COLO829 (cell line): Measurements from ENCODE around the gene UMOD.

Experiments
- DNase-seq: peaks from one replicate; pipeline ENCODE4 v3.0.0; 2012; ENCODE audit warnings: low spot score

The UMOD gene

DNA sequence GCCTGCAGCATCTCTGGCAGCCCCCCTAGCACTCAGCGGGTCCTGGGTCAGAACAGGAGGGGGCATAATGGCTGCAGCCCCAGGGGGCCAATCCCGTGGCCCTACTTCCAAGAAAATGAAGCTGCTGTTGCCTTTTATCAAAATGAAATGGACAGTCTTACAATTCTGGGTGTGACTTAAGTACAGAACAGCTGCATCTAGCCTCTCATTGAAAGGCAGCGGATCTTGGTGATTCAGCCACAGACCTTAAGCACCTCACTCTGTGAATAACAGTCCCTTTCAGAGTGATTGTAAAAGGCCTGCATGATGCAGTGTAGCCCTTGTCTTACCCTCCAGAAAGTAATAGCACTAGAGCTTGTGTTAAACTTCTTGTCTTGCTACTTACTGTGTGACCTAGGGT is 11.5 kb upstream of the UMOD start:
- no peak for DNase-seq

DNA sequence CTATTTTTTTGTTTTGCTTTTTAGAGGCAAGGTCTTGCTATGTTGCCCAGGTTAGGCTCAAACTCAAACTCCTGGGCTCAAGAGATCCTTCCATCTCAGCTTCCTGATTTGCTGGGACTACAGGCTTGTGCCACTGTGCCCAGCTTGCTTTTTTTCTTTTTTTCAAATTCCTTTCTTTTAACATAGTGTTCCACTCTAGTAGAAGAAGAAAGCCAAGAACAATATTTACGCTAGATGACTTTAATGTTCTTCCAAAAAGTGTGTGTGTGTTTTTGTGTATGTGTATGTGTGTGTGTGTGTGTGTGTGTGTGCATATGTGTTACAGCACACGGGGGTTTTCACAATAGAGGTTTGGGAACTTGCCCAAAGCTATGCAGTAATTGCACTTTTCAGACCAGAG is 10.7 kb upstream of the UMOD start:
- DNase-seq = no peak

DNA sequence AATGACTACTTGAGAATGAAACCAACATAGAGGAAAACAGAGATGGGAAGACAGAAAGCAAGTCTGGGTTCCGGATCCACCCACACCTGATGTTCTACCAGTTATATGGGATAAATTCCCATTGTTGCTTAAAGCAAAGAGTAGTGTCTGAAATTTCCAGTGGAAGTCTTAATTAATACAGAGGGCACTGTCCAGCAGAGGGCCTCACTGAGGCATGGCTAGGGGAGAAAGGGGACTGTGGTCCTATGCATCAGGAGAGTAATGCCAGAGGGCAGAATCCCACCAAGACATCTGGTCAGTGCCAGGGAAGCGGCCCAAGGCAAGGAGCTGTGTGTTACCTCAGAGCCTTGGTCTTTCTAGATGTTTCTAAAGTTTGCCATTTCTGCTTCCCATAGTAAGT is 7.5 kb upstream of the UMOD start:
- DNase-seq = no peak

DNA sequence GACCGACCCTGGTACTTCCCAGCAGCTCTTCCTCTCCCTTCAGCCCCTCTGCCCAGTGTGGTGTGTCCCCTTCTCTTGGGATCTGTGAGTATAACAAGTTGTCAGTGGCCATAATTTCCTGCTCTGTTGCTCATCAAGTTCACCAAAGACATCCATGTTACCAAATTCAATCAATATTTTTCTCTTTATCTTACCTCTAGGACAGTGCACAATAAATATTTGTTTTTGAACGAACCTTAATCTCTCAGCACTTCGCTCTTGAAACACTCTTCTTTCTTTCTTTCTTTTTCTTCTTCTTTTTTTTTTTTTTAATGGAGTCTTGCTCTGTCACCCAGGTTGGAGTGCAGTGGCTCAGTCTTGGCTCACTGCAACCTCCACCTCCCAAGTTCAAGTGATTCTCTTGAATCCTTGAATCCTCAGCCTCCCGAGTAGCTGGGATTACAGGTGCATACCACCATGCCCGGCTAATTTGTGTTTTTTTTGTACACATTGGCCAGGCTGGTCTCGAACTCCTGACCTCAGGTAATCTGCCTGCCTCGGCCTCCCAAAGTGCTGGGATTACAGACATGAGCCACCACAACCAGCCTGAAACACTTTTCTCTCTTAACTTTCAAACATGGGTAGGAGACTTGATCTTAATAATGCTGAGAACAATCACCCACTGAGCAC is 2.7 kb upstream of the UMOD start:
- no peak for DNase-seq

DNA sequence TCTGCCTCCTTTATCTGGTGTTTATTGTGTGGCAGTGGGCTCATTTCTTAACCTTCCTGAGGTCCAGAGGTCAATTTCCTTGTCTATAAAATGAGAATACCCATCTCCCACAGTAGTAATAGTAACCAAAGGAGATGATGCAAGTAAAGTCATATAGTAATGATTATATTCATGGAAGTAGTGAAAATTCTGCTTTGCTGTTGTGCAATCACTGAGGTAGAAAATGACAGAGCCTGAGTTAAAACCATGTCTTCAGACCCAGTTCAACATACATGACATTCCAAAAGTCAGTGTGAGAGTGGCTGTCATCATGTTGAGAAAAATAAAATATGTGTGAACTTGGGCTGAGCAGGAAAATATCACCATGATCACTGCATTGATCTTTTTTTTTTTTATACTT is 864 bp upstream of the UMOD start:
- no peak for DNase-seq

DNA sequence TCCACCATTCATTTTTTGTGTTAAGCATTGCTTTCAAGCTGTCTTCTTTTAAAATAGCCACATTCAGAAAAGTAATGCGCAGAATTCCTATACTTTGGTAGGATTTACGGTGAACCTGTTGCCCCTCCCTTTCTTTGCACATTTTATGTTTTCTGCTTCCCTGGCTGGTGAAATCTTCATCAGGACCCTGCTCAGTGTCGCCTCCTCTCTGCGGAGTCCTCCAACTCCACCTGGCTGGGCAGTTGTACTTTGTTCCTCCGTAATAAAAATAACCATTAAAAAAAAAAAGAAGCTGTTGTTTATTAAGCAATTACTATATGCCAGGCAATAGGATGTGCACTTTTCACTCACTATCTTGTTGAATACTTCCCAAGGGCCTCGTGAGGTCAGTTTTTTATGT is 2.9 kb downstream of the UMOD start:
- DNase-seq = no peak

DNA sequence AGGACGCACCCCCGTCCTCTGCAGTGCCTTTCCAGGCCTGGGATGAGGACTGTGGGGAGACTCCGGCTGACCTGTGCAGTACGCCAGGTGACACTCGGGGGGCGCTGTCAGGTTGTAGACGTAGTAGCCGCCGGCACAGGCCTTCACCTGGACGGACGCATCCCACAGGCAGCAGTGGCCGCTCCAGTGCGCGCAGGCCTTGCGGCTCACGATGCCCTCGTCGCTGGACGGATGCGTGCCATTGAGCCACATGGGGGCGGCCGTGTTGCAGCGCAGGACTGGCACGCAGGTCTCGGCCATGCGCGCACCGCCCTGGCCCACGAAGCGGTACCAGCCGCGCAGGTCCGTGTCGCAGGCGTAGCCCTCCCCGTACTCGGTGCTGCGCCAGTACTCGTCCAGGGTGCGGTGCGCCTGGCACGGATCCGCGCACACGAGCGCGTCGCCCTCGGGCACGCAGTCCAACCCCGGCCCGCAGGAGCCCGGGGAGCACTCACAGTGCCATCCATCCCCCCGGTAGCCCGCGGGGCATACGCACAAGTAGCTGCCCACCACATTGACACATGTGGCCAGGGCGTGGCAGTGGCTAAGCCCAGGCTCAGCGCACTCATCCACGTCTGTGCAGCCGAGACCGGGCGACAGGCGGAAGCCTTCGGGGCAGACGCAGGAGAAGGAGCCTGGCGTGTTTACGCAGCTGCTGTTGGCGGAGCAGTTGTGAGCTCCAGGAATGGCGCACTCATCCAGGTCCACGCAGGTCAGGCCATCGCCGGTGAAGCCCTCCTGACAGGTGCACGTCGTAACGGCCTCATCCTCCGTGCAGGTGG is 3.9 kb downstream of the UMOD start:
- no peak for DNase-seq

DNA sequence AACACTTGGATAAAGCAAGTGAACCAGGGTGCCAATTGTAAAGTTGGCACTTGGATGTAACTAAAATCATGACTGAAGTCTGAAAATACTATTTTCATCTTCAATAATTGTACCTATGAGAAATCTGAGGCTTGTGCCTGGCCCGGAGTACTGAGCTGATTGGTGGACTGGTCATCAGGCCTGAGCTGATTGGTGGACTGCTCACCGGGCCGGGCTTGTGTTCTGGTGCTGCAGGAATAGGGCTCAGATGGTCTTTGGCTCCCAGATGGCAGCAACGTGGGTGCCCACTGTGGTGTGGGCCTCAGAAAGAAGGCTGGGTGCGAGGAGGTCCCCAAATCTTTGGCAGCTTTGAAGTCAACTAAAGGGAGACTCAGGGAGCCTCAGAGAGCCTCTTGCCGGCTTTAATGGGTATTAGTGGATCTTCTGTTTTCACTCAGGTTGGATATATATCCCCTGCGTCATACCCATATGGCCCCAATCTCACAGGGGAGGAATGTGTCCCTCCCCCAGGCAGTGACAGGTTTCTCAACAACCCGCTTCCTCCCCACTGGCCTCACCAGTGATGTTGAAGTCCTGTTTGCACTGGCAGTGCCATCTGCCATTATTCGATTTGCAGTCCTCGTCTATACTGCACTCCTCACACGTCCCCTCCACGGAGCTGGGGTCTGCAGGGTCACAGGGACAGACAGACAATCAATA is 4.7 kb downstream of the UMOD start:
- no peak for DNase-seq

DNA sequence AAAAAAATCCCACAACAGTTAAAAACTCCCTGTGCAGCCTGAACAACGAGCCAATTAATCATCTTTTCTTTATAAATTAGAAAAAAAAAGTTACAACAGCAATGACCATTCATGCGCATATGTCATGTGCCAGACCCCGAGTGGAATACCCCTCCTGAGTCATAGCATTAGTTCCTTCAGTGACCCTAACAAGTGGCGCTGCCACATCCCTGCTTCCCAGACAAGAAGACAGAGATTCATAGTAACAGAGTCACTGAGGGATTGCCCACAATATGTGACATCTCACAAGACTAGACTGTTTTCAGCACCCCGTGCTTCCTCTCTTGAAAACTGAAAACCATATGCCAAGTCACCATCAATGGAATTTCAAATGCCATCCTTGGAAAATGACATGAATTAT is 7.9 kb downstream of the UMOD start:
- no peak for DNase-seq

DNA sequence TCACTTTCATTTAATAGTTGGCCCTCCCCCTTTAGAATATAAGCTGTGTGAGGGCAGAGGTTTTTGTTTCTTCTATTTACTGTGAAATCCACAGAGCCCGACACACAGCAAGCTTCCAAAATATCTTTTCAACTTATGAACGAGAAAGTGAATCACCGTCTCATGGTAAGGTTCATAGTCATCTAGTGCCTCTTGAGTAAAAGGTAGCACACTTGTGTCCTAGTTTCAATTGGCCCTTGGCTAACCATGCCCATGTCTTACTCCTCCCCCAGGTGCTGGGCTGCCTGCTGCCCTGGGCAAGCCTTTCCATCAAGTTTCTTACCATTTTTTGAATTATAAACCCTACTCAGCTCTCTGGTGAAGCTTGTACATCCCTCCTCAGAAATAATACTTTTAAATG is 12.8 kb downstream of the UMOD start:
- no peak for DNase-seq

DNA sequence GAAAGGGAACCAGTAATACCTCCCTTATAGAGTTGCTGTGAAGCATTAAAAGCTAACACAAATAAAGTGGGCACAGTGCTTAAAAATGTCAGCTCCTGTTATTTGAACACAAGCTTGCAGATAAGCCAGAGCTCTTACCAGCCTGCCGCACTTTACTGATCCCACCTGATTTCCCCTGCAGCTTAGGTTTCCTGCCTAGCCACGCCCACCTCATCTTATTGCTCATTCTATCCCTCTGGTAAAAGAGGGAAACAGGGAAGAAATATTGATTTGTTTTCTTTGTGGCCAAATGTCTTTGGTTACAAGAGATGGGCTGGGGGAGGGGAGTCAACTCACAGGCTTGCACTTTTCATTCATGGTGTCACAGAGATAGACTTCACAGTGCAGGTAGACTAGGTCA is 15.6 kb downstream of the UMOD start:
- no peak for DNase-seq

DNA sequence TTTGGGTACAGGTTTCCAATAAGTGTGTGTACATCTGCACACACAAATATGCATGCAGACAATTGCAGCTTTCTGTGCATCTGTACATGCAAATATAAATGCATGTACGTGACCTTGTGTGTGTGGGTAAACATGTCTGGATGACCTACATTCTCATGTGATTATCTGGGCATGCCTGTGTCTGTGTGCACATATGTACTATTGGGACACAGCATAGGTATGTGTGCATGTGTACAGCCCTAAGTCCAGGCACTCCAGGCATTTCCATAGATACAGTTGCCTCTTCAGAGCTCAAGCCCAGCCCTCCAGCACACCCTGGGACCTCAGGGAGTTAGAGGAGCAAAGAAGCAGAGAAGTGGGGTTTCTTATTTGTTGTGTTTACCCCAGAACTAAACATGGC is 18.1 kb downstream of the UMOD start:
- DNase-seq = no peak

DNA sequence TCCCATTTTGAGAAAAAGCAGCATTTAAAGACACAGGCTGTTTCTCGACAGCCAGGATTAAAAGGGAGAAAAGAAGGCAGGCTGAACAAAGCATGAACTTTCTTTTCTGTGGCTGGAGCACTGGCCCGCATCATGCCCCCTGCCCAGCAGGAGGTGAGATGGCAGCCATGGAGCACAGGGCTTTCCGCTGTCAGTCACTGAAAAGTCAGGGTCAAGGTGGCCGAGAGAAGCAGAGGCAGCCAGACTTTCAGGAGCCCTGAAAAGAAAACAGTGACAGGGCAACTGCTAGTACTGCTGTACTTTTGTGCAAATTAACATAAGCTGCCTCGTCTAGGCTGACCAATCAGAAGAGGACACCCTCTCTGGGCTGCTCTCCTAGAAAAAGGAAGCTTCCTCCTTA is 19.4 kb downstream of the UMOD start:
- no peak for DNase-seq

DNA sequence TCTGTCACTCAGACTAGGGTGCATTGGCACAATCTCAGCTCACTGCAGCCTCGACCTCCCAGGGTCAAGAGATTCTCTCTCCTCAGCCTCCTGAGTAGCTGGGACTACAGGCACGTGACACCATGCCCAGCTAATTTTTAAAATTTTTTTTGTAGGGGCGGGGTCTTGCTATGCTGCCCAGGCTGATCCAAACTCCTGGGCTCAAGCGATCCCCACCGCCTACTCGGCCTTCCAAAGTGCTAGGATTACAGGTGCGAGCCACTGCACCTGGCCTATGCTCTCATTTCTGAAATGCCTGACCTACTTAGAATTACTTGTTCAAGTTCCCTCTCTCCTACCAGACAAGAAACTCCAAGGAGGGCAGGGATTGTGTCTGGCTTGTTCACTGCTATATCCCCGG is 20.1 kb downstream of the UMOD start:
- no peak for DNase-seq

DNA sequence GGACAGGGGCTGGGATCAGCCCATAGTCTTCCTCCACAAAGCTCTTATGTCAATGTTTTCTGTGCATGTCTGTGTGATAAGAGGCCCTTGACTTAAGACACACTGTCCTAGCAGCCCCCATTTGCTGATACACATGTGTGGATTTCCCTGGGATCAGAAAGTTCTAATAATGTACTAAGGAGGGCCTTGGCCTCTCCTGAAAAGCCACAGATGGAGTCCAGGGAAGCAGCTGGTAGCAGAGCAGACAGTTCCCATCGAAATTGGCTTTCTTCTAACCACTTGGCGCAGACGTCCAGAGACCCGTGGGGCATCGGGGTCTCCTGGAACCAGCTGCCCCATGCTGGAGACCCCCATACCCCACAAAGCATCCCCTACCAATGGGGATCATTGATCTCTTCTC is 20.9 kb downstream of the UMOD start:
- DNase-seq = no peak

DNA sequence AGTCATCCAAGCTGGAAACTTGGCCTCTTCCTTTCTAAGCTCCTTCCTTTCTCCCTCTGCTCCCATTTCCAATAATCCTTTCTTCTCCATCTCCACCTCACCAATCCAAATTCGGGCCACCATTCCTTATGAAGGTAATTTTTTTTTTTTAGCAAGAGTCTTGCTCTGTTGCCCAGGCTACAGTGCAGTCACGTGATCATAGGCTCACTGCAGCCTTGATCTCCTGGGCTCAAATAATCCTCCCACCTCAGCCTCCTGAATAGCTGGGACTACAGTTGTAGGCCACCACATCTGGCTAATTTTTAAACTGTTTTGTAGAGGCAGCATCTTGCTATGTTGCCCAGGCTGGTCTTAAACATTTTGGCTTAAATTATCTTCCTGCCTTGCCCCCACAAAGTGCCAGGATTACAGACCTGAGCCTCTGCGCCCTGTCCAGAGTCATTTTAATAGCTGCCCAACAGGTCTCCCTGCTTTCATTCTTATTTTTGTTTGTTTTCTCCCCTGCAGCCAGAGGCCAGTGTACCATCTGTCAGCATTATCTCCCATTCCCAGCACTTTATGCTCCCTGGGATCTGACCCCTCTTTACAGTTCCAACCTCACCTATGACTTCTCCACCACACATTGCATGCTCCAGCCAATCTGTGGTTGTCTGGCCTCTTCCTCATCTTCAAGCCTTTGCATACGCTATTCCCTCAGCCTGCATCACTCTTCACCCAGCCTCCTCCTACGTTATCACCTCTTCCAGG is 22.9 kb downstream of the UMOD start:
- DNase-seq = no peak

DNA sequence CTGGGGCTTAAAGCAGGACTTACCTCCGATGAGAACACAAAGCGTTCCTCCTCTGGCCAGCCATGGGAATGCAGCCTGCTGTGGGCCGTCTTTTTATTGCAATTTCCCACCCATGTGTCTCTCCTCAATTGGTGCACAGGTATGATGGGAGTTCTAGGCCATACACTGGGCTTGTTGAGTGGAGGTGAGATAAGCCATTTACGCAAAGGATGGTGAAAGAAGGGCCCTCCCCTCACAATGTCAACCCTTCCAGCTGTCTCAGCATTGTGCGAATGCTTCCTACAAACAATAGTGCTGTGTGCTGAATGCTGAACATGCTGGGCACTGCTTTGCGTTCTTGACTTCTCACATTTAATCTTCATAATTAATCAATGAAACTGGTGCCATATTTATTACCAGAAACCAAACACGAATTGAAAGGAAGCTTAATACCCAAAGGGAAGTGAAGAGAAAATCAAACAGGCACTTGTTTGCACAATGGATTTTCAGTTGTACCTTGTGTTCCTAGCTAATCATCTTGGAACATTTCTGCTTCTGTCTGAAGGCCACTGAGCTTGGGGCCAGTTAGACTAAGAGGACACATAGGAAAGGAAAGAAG is 25.0 kb downstream of the UMOD start, which contains the start of gene GP2:
Gene GP2, minus strand, starts transcription at position 70 of the 598 bp plus-strand sequence. CDS start 1,082 bp downstream, outside the sequence.
- DNase-seq = no peak

DNA sequence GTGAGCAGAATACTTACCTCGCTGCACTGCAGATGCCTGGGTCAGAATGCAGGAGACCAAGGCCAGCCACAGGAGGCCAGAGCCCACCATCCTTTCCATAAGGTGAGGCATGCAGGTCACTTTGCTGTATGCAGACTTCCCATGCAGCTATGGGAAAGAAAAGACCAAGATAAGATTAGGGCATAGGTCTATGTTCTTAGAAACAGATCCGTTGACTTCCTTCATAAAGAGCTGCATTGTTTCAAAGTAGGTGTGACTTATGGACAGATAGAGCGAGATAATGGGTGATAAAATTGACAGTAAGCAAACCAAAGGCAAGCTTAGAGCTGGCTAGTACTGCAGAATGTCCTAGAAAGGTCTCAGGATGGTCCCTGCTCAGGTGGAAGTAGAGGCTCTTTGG is 26.2 kb downstream of the UMOD start:
- no peak for DNase-seq

DNA sequence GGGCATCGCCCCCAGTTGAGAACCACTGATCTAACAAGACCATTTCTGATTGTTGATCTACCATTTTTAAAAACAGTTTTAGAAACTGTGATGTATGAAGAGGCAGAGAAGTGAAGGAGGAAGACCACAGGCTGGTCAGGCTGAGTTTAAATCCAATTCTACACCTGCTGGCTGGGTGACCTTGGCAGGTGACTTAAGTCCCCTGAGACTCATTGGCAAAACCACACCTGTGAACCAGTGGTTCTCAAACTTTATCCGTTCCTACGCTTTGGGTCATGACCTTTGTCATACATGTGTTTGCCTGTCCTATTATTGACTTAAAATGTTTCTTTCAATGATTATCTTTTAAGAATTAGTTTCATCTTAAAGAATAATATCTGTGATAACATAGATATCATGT is 27.5 kb downstream of the UMOD start:
- no peak for DNase-seq

DNA sequence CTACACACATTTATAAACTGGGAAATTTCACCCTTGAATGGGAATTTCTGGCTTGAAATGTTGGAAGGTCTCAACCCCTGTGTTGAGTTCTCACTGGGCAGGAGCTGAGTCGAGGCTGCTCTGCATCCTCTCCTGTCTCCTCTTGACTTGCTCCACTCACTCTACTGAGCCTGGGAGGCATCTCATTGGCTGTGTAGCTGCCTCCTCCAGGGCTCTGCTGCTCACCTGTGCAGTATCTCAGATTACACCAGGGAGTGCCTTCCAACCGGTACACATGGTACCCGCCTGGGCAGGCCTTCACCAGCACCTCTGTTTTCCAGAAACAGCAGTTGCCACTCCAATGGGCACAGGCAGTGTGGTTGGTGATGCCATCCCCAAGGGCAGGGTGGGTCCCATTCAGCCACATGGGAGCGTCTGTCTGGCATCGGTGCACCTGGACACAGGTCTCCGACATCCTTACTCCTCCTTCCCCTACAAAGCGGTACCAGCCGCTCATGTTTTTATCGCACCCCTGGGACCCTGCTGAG is 28.9 kb downstream of the UMOD start:
- no peak for DNase-seq

DNA sequence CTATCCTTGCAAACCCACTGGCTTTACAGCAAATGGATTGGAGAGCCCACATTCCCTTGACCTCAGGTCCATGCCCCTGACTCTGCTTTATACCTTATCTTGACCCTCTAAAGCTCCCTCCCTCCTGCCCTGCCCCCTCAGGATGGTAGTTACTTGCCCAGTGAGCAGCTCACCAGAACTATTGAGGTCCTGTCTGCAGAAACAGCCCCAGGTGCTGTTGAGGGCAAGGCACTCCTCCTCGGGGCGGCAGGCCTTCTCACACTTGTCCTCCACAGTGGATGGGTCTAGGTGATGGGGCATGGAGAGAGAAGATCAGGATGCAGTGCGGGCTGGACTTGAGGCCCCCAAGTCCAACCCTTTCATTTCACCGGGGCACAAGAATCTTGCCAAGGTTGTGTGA is 29.8 kb downstream of the UMOD start:
- DNase-seq = no peak

DNA sequence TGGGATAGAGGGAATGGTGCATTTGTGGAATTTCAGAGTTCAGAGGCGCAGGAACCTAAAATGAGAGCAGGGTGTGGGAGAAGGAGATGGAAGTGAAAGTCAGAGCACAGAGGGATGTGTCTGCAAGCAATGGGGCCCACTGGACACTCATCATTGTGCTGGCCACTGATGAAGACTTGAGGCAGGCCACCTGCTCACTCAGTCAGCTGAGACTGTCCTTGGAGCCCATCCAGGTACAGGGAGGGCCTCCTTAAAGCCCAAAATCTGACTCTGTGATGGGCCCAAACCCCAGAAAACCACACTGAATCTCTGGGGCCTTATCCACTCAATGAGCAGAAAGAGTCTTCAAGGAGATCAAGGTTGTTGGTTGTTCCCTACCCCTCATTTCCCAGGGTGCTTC is 30.8 kb downstream of the UMOD start:
- no peak for DNase-seq
